Sigmoid colon (tissue), 7 donors: ENCODE results near the gene PDE9A. TPM values are rescaled to one million over a fixed set of nuclear protein-coding genes. Genes with fewer than 3 reads are reported as not detected.

Experiments
- DNase-seq: peaks from one replicate; pipeline ENCODE4 v3.0.0-alpha.2; 2019
- H3K27ac ChIP-seq, 4 donors: fragments of 200-600 bp; sonication (generic); one replicate each; pipeline ENCODE4 v1.5.1; 2016 to 2019; ENCODE audit warnings: mild to moderate bottlenecking in 1 of 4
- H3K27me3 ChIP-seq, 3 donors: fragments of 200-600 bp; sonication (generic); one replicate each; pipeline ENCODE4 v1.5.1; 2019; ENCODE audit warnings: mild to moderate bottlenecking in 1 of 3
- H3K36me3 ChIP-seq, 4 donors: fragments of 200-600 bp; sonication (generic); one replicate each; pipeline ENCODE4 v1.5.1; 2016 to 2019
- H3K4me1 ChIP-seq, 4 donors: fragments of 200-600 bp; sonication (generic); one replicate each; pipeline ENCODE4 v1.5.1; 2017 to 2019
- H3K4me3 ChIP-seq, 4 donors: fragments of 200-600 bp; sonication (generic); one replicate each; pipeline ENCODE4 v1.5.1; 2017 to 2019; ENCODE audit warnings: mild to moderate bottlenecking in 2 of 4, moderate library complexity in 1 of 4
- H3K9me3 ChIP-seq, 4 donors: fragments of 200-600 bp in 3 of 4; sonication (generic) in 3 of 4; one replicate each; pipeline versions ENCODE4 v1.5.1 to v1.6.1; 2013 to 2019
- CTCF ChIP-seq, 4 experiments: fragments of 450-650 bp in 3 of 4; fragments of 200-600 bp in 1 of 4; IDR thresholded peaks; one replicate each; pipeline ENCODE4 v1.5.1; 2016 to 2019; ENCODE audit warnings: antibody characterized with exemption in 4 of 4, mild to moderate bottlenecking in 3 of 4, moderate library complexity in 2 of 4
- EP300 ChIP-seq, 4 donors: sonication (generic); formaldehyde crosslinking; IDR thresholded peaks; one replicate each; pipeline ENCODE4 v1.6.1; 2017; ENCODE audit warnings: antibody characterized with exemption in 4 of 4
- POLR2A ChIP-seq, 2 donors: fragments of 450-650 bp; IDR thresholded peaks; one replicate each; pipeline ENCODE4 v1.6.1; 2016; ENCODE audit warnings: antibody characterized with exemption in 2 of 2, mild to moderate bottlenecking in 2 of 2, moderate library complexity in 2 of 2
- POLR2AphosphoS5 ChIP-seq, 4 donors: sonication (generic); formaldehyde crosslinking; IDR thresholded peaks; one replicate each; pipeline ENCODE4 v1.6.1; 2017; ENCODE audit warnings: antibody characterized with exemption in 4 of 4
- WGBS, 2 donors: extraction: QIAGEN DNeasy Blood & Tissue Kit; methylation state at CpG; one replicate each; pipeline ENCODE4 v1.1.7; 2013; 5-methylcytosine and 5-hydroxymethylcytosine counted together
- intact Hi-C: fragments of 100-400 bp; cut with DNase I; formaldehyde crosslinking; loops from one replicate; pipeline ENCODE4 v1.15.1; 2023
- polyA plus RNA-seq, 3 donors: library from polyadenylated mRNA; stranded (reverse); fragments of 200-250 nt; gene quantifications; one replicate each; pipeline ENCODE4 v1.2.3, GENCODE V29; 2013
- total RNA-seq, 4 donors: library from RNA; depleted of rRNA; stranded (reverse); fragments of >200 nt; gene quantifications; one replicate each; pipeline ENCODE4 v1.1.0, GENCODE V29; 2016
- donor health status: healthy with polysubstance abuse.
- donor health status: Bipolar disorder and iron deficiency.
- donor health status: healthy.

The PDE9A gene
- total and polyA plus RNA-seq, 7 donors: 71.6 to 433 (median 102) TPM

DNA sequence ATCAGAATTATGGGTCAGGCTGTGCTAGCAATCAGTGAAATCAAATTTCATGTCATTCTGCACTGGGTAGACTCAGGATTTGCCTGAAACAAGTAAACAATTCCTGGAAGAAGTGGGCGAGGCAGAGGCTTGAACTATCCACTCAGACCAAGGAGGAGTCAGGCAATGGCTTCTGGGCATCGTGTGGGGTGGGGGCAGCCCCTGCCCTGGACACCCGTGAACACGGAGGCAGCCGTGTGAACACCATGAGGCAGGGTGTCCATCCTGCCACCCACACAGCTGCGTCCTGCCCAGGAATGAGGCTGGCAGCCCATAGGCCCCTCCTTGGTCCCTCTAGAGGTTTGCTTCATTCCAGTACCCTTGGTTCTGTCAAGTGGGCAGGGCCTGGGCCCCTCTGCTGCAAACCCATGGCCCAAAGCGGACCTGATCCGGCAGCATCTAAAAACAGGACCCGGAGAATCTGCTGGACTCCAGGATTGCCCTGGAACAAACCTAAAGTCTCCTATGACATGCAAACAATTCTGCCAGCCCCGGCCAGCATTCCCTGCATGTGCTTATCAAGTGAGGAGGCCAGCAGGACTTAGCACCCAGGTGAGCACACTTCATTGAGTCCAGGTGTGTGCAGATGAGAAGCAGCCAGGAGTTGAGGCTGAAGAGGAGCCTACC is 69.5 kb downstream of the PDE9A start:
- TF ChIP-seq EP300 (IDR thresholded peaks at IDR 0.05) (no peak), POLR2A (IDR thresholded peaks at IDR 0.05) (no peak), CTCF (IDR thresholded peaks at IDR 0.05) (no peak), POLR2AphosphoS5 (IDR thresholded peaks at IDR 0.05) (no peak)
- Histone ChIP-seq H3K27ac (peak overlapping the region in 3 of 4 donors; percentile 70 to 75 (median 73)), H3K27me3 (no peaks in the 10 kb centered on the region), H3K9me3 (no peaks in the 10 kb centered on the region), H3K4me3 (no peak overlapping the region), H3K36me3 (peaks cover 0 to 5% (median 2%) of the 10 kb centered on the region in 4 donors), H3K4me1 (peaks cover 0 to 28% (median 24%) of the 10 kb centered on the region in 4 donors)
- 46 to 77% methylated on average over 10 of the region's 10 CpGs for WGBS, 2 donors
- intact Hi-C loops: loop anchor here (5.0 kb wide), 1 partner anchor 66 kb away; no protein-coding TSS in a partner anchor
- DNase-seq: no peak

- peak overlapping the region; percentile 36 to 75 (median 59) for H3K27ac ChIP-seq
- 22 to 59% methylated on average over 12 of the region's 12 CpGs for WGBS, 2 donors
- intact Hi-C loops: loop anchor here (5.0 kb wide), 1 partner anchor 67 kb away; no protein-coding TSS in a partner anchor
- DNase-seq: no peak
- H3K27me3 ChIP-seq: no peaks in the 10 kb centered on the region
- TF ChIP-seq POLR2AphosphoS5 (IDR thresholded peaks at IDR 0.05): peak in 2 of 4 donors; percentile 7 to 26
- TF ChIP-seq EP300 (IDR thresholded peaks at IDR 0.05): no peak
- peaks cover 0 to 5% (median 2%) of the 10 kb centered on the region in 4 donors for H3K36me3 ChIP-seq
- H3K4me1 ChIP-seq: peaks cover 0 to 28% (median 24%) of the 10 kb centered on the region in 4 donors
- H3K4me3 ChIP-seq: no peak overlapping the region
- no peaks in the 10 kb centered on the region for H3K9me3 ChIP-seq
Observed at GRCh38 chr21:42724226-42724920, 71.0 kb downstream of the PDE9A start.

- H3K27ac ChIP-seq: peak overlapping the region in 1 of 4 donors; percentile 75
- TF ChIP-seq POLR2A (IDR thresholded peaks at IDR 0.05) (no peak), POLR2AphosphoS5 (IDR thresholded peaks at IDR 0.05) (no peak), EP300 (IDR thresholded peaks at IDR 0.05) (no peak), CTCF (IDR thresholded peaks at IDR 0.05) (no peak)
- no peak for DNase-seq
- no peak overlapping the region for H3K4me3 ChIP-seq
- intact Hi-C loops: no loop called here
- H3K4me1 ChIP-seq: peaks cover 0 to 25% (median 23%) of the 10 kb centered on the region in 4 donors
- peaks cover 0 to 5% (median 2%) of the 10 kb centered on the region in 4 donors for H3K36me3 ChIP-seq
- no peaks in the 10 kb centered on the region for H3K9me3 ChIP-seq
- WGBS, 2 donors: 95% methylated on average over 15 of the region's 15 CpGs
- no peaks in the 10 kb centered on the region for H3K27me3 ChIP-seq
Observed at GRCh38 chr21:42725416-42725930, 72.1 kb downstream of the PDE9A start.

DNA sequence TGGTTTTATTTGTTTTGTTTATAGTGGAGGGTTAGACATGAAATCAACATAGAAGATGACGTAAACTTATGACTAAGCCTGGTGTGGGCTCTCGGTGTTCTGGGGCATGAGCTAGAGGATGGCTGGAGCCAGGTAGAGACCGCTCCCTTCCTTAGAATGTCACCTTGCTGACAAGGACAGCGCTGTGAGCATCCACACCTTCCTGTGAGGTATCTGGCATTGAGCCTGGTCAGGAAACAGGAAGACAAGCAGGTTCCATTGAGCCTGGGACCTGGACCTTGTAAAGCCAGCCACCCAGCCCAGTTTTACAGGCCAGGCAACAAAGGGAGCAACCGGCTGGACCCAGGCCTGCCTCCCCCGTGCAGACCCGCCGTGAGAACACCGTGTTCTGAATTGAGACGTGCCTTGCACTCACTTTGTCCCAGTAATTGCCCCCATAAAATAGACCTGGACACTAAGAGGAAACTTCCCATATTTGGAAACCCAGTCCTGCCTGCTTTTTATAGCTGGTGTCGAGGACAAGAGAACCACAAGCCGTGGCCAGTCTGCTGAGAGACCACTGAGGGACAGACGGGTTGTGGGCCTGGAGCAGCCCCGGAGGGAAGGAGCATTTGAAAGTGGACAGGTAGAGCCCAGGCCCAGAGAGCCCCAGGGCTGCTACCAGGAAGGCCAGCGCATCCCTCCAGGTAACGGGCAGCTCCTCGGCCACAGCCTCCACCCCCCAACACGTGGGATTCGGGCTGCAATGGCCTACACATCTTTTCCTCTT is 78.0 kb downstream of the PDE9A start:
- Histone ChIP-seq H3K36me3 (peaks cover 8 to 42% (median 26%) of the 10 kb centered on the region in 4 donors), H3K9me3 (no peaks in the 10 kb centered on the region), H3K4me3 (no peak overlapping the region), H3K4me1 (peaks cover 0 to 24% (median 9%) of the 10 kb centered on the region in 4 donors), H3K27ac (peak overlapping the region in 3 of 4 donors; percentile 73 to 79 (median 77)), H3K27me3 (no peaks in the 10 kb centered on the region)
- peak; percentile 88 for DNase-seq
- 21 to 68% methylated on average over 19 of the region's 19 CpGs for WGBS, 2 donors
- TF ChIP-seq POLR2A (IDR thresholded peaks at IDR 0.05) (peak in 1 of 2 donors; percentile 51), CTCF (IDR thresholded peaks at IDR 0.05) (no peak), POLR2AphosphoS5 (IDR thresholded peaks at IDR 0.05) (peak in 3 of 4 donors; percentile 65 to 69 (median 66)), EP300 (IDR thresholded peaks at IDR 0.05) (peak; percentile 82 to 93 (median 89))
- intact Hi-C loops: loop anchor here (5.0 kb wide), 1 partner anchor 64 kb away; no protein-coding TSS in a partner anchor
